GM18498 (cell line): Measurements from ENCODE around the gene IKZF1.

Experiments used
- ATAC-seq: cut with Tn5 transposase; IDR thresholded peaks from one replicate; pipeline ENCODE4 v1.9.1; 2021; ENCODE audit warnings: mild to moderate bottlenecking, moderate library complexity; ENCODE audit not compliant: unreplicated experiment

IKZF1 gene

DNA sequence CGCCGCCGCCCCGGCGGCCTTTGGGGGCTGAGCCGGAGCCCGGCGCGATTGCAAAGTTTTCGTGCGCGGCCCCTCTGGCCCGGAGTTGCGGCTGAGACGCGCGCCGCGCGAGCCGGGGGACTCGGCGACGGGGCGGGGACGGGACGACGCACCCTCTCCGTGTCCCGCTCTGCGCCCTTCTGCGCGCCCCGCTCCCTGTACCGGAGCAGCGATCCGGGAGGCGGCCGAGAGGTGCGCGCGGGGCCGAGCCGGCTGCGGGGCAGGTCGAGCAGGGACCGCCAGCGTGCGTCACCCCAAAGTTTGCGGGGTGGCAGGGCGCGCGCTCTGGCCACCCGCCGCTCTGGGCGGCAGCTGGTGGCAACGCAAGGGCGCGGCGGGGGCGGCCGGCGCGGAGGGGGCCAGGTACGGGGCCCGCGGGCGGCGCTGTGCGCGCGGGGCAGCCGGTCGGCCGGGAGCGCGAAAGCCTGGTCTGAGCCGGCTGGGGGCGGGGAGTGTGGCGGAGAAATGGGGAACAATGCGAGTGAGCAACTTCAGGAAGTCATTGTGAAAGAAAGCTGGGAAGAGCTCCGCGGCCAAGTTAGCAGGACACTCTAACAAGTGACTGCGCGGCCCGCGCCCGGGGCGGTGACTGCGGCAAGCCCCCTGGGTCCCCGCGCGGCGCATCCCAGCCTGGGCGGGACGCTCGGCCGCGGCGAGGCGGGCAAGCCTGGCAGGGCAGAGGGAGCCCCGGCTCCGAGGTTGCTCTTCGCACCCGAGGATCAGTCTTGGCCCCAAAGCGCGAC is at the start of gene IKZF1:
Gene IKZF1 (plus strand): TSS at position 588 of the 782 bp plus-strand sequence. CDS start 14,346 bp downstream, outside the sequence.
- peak; percentile 48 for ATAC-seq

DNA sequence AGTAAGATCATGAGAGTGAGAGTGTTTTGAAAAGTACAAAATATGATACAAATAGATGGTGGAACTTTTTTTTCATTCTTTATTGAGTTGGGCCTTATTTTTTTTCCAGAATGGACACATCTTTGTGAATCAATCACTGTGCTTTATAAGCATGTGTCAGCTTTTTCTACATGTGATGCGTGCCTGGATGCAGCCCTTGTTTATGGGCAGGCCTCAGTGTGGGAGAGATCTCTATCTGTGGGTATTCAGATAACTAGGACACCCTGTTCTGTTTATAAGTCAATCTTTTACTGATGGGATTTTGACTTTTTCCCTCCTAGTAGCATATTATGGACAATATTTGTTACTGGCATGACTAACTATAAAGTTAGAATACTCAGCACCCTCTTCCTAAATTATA is 42.9 kb upstream of the IKZF1 start:
- no peak for ATAC-seq

DNA sequence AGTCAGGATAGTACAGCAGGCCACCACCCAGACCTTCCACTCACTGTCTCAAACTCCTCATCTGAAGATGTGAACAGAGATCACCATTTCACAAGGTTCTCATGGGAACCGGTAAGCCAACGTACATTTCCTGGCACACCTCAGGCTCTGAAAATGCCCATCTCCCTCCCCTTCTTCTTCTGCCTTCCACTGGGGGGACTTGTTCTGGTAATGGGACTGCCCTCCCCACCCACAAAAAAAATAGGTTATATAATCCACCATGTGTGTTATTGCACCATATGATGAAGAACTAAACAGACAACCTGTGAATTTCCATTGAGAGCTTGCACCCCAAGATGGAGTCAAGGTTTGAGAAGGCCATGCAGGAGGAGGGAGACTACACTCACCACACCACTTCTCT is 42.1 kb upstream of the IKZF1 start:
- ATAC-seq = peak; percentile 10

DNA sequence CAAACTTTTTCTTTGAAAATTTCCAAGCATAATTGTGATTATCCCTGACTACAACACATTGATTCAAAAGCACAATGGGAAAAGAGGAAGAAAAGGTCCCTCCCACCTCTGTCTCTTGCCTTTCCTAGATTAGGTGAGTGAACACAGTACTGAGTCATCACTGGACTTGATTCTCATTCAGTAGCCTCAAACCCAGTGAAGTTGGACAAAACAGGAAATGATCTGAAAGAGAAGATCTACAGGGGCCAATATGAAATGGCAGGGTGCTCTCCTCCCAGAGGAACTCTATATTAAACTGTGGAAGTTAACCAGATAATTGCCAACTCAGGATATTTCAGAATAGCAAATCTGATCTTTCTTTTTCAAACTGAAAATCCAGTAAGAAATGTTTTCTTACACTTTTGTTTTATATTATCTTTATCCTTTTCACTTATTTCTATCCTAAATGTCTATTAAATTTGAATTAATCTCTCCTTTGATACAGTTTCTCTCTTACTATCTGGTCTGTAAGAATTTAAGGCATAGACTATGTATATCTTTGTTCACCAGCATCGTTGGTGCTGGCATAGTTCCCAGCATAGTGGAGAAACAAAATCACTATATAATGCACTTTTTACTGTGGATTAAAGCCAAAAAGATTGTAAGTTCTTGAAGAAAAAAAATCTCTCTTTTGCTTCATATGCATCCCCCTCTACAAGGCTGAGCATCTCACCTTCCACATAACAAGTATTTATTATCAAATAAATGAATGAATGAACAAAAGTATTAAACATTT is 41.4 kb upstream of the IKZF1 start:
- ATAC-seq = peak; percentile 57

DNA sequence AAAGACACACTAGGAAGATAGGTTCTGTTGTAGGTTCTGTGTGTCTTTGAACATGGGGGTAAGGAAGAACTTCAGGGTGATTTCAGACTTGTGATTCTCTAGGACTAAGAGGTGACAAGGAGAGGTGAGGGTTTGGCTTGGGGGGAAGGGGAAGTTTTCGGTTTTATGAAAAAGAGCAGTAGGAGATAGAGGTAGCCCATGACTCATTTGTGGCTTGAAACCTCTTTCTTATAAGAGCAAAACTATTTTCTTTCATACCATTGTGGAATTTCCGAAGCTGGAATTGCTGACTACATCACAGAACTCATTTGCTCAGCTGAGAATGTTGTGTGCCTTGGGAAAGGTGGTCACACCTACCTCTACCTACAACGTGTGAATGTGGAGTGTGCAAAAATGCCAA is 39.6 kb upstream of the IKZF1 start:
- no peak for ATAC-seq

DNA sequence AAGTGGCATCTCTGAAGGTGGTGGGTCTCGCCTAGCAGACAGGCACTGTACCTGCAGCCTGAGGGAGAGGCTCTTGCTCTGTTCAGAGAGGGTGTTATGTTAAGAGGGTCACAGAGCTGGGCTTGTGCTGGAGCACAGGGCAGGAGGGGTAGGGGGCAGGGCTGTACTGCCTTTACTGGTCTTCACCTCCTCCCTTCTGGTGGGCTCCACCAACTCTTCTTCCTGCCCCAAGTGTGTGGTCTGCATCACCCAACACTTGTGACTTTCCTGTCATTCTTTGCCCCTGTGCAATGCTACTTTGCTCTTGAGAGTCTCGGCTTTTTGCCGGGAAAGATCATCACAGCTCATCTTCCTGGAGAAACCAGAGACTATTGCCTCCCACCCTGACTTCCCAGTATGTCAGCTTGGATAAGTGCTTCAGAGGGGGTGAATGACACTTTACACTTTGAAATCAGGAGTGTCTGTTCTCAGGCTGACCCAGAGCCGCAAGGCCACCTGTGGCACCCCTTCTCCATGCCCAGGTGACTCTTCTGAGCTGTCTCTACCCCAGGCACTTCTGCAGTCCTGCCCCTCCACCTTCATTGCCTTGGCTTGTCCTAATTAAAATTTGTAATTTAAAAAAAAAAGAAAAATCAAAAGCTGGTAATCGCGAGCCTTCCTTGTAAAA is 38.4 kb upstream of the IKZF1 start:
- no peak for ATAC-seq

DNA sequence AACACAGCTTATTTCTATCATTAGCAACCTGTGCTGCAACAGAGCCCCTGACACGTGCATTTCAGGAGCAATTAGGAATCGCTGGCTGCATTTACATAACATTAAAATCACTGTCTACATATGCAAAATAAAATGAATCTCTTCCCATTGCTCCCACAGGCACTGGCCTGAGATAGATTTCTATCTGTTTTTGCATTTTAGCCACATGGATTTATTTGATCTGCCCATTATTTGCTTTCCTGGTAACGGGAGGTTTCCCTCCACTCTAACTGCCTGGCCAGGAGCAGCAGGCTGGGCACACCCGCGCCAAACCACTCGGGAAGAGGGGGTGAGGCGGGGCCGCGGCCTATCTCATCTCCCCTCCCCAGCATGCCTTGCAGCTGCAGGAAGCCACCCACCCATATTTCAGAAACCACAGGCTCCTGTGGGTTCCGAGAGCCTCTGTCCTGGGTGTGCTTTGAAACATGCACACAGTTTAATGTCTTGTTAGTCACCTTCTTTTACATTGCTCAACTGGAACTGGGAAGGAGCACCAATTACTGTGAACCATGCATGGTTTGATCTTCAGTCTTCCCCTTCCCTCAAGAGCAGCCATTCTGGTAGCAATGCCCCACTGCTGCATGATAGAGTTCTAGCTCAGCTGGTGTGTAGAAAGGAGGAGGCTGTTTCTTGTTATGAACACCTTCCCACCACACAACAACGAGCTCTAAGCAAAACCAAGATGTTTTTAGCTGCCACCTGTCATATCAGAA is 37.7 kb upstream of the IKZF1 start:
- ATAC-seq = peak; percentile 58

DNA sequence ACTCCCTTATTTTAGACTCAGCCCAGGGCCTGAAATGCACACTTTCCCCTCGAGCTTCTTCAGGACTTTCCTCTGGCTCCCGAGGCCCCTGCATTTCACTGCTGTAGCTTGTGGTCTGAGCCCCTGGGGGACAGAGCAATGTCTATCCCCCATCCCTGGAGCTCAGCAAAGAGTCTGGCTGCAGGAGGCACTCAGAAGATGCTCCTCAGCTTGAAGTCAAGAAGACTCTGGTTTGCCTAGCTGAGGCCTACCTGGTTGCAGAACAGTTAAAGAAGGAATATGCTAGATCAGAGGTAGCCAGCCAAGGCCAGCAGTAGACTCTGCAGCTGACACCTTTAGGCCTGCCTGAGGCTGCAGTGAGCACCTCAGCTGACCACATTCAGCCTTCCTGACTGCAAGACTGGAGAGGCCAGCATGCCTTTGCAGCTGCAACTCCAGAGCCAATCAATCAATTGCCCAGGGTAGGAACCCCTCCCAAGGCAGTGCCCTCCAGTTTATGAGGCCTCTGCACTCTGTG is 36.9 kb upstream of the IKZF1 start:
- ATAC-seq = no peak

DNA sequence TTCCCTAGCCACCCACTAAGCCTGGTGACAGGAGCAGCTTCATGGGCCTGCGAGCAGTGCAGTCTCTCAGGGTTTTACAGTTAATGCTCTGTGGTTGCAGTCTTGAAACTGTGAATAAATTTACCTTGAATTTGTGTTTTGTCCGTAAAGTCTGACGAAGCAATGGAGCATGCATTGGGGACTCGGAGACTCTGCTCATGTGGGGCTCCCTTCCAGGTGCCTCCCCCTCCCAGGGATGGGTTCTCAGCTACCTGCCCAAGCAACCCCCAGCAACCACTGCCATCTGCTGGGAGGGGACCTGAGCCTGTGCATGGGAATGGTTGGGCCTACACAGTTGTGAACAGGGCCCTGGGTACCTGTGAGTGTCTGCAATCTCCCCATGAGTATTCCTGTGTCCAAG is 36.3 kb upstream of the IKZF1 start:
- ATAC-seq = peak; percentile 23

DNA sequence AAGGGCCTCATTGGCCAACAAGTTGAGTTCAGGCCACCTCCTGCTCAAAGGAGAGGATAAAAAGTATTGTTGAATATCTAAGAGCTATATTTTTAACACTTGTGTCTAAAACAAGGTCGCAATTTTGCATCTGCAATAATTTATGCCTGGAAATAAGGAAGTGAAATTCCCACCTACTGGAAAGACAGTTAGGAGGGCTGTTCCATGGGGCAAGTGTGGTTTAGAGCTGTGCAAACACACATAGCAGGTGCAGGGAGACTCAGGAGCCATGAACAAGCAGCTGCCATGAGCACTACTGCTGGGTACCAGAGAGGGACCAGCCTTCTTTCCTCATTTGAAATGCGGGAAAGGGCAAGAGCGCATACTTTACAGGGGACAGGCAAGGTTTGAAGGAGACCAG is 35.5 kb upstream of the IKZF1 start:
- no peak for ATAC-seq

DNA sequence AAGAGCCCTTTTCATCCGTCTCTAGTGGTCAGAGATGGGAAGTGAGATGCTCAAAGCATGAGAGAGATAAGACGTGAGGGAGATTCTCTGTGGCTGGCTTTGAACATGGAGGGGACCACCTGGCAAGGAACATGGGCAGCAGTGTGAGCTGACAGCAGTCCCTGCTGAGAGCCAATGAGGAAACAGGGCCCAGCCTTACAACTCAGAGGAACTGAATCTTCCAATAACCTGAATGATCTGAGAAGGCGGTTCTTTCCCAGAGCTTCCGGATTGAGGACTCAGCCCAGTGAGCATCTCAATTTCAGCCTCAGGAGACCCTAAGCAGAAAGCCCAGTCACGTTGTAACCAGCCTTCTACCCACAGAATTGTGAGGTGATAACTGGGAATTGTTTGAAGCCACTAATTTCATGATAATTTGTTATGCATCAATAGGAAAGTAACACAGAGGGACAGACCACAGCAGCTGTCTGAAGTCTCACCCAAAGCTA is 33.9 kb upstream of the IKZF1 start:
- peak; percentile 24 for ATAC-seq

DNA sequence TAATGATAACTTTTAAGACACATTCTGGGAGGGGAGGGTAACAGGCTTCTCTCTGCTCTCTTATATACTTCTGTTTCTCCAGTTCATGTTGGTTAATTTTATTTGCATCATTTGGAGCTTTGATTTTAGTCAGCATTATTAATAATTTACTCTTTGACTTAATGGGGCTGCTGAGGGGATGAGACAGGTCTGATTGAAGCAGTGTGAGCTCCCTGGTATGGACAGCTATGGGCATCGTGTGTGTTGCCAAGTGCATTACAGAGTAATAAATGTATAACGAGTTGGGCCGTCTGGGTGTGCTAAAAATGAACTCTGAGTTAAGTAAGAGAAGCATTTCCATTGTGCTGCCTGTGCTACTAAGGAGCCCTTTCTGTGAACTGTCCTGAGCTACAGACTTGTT is 31.7 kb upstream of the IKZF1 start:
- peak; percentile 33 for ATAC-seq

DNA sequence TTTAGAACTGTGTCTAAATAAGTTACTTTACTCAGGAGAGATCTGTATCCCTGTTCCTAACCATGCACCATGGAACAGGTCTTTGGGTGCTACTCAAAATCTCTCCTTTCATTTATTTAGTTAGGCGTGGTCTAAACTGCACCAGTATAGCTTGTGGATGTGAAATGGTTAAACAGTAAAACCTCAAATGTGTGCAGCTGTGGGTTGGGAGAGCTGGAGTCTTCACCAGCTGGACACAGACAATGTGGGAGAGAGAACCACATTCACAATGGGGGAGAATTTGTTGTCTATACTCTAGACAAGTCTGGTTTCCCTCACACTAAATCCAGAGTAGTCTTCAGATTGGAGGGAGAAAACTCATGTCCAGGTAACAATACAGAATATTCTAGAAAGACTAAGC is 31.2 kb upstream of the IKZF1 start:
- ATAC-seq = no peak

DNA sequence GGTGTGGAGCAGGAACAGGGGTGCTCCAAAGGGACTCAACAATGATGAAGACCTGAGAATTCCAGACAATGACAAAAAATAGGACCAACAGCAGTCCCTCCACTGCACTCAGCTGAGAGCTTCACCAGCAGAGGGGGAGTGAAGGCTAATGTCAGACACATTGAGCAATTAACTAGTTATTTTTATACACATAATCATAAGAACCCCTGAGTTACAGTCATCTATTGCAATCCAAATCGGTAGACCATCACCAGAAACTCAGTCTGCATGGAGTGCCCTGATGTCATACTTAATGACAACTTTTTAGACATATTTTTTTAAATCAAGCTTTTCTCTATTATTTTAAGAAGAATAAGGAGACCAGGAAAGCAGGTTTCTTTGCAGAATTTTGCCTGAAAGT is 30.6 kb upstream of the IKZF1 start:
- ATAC-seq = no peak

DNA sequence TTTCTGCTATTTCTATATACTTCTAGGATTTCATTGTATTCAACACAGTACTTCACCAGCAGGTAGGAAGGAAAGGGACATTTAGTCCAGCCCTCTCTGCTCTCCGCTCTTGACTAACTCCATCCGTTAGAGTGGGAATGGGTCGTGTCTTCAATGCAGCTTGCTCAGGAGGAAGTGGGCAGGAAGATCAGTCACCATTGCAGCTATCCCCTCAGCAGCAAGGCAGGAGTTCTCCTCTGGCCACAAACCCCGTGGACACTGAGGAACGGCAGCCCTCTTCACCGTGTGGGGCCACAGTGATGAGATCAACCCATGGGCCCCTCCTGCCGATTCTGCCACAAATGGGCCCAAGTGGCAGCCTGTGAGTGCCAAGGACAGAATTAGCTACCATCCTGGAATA is 30.2 kb upstream of the IKZF1 start:
- ATAC-seq = no peak

DNA sequence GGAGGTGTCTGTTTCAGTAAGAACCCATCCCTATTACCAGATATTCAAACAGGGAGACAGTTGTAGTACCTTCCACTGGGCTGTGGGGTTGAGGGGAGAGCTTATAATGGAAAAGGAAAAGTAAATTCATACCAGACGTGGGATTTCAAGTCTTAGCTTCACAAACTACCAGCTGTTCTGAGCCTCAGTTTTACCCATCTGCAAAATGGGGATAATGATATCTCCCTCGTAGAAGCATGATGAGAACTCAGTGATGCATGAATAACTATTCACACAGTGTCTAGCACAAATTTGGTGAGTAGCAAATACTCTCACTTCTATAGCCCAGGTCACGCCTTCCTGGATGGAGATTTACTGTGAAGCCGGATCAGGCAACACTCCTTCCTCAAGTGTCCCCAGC is 29.1 kb upstream of the IKZF1 start:
- no peak for ATAC-seq

DNA sequence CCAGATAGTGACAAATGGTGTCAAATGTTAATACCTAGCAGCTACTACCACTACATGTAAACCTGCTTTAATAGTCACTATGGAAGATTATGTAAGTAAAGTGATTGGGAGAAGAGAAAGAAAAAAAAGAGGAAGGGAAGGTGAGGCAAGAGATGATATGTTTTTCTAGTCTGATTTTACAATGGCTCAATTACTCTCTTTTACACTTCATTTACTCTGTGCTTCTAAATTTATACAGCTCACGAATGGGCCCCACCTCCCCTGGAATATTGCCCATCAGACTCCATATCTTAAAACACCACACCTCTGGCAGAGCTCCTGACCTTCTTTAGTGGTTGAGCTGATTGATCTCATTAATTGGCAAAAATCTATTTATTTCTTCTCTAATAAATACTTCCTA is 28.0 kb upstream of the IKZF1 start:
- ATAC-seq = no peak

DNA sequence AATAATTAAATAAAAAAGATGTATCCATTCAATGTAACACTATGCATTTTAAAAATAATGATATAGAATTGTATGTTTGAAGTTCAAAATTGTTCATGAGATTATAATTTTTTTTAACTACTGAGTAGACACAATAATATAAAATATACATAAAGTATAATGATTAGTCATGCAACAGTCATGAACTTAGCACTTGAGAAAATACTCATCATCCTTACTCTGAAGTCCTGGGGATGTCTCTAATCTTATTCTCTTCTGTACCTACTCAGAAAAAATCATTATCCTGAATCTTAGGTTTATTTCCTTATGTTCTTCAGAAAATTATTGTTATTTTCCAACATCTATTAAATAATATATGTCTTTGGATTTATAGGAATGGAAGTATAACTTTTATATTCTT is 26.4 kb upstream of the IKZF1 start:
- ATAC-seq = no peak

DNA sequence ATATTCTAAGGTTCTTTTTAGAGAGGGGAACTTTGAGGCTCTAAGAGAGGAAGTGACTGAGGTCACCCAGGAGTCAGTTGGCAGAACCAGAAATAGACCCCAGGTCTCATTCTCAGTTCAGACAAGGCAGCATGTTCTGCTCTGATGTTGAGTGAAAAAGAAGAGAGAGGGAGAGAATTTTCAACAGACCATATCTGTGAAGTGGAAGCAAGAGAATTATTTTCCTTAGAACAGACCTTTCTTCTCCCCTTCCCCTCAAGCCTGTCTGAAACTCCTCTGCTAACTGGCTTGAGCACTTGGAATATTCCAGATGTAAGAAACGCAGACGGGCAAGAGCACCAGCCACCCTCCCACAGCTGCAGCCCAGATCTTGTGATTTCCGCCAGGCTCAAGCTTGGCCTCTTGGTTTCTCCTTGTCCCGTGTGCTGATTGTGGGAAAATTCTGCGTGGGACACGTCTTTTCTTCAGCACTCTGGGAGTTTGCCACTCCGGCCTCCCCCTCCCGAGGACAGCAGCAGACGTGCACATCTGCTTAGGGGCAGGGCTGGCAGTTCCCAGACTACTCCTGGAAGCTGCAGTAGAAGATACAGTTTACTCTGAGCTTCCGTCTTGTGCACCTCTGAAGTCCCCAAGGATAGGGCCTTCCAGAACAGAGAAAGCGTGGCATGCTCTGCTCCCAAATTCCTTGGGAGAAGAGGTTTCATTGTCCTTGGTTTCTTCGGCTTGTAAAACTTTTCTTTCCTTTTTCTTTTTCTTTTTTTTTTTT is 22.7 kb upstream of the IKZF1 start:
- ATAC-seq = peak; percentile 95
